ENCODE data around the gene SOX2. TPM values are rescaled to one million over a fixed set of nuclear protein-coding genes. Genes with fewer than 3 reads are reported as not detected.

The SOX2 gene
- total RNA-seq, 1 experiment from 2014 or later = 4.7 TPM

GRCh38 chr3:181724192-181724965 is 12.7 kb downstream of the SOX2 start:
- Histone ChIP-seq H3K4me1 (no peaks in the 10 kb centered on the region), H3K27me3 (no peaks in the 10 kb centered on the region), H3K27ac (no peak overlapping the region), H3K36me3 (no peaks in the 10 kb centered on the region), H3K4me3 (no peak overlapping the region), H3K9me3 (replicated peaks) (no peaks in the 10 kb centered on the region)
- DNase-seq = no peak

GRCh38 chr3:181725131-181725731 is 13.5 kb downstream of the SOX2 start:
- H3K36me3 ChIP-seq = no peaks in the 10 kb centered on the region
- no peaks in the 10 kb centered on the region for H3K9me3 ChIP-seq (replicated peaks)
- no peak overlapping the region for H3K27ac ChIP-seq
- DNase-seq = no peak
- H3K4me3 ChIP-seq = no peak overlapping the region
- no peaks in the 10 kb centered on the region for H3K27me3 ChIP-seq
- H3K4me1 ChIP-seq = peaks cover 2% of the 10 kb centered on the region; the same call in 1 of the 2 replicates

GRCh38 chr3:181725830-181726229 is 14.1 kb downstream of the SOX2 start:
- H3K27me3 ChIP-seq = no peaks in the 10 kb centered on the region
- DNase-seq = no peak
- H3K4me1 ChIP-seq = peaks cover 4% of the 10 kb centered on the region; the same call in 1 of the 2 replicates
- no peak overlapping the region for H3K27ac ChIP-seq
- H3K4me3 ChIP-seq = no peak overlapping the region
- H3K9me3 ChIP-seq (replicated peaks) = no peaks in the 10 kb centered on the region
- no peaks in the 10 kb centered on the region for H3K36me3 ChIP-seq

GRCh38 chr3:181726351-181727330 is 14.9 kb downstream of the SOX2 start:
- no peak overlapping the region for H3K4me3 ChIP-seq
- H3K36me3 ChIP-seq = no peaks in the 10 kb centered on the region
- no peak for DNase-seq
- H3K27ac ChIP-seq = no peak overlapping the region
- no peaks in the 10 kb centered on the region for H3K27me3 ChIP-seq
- no peaks in the 10 kb centered on the region for H3K9me3 ChIP-seq (replicated peaks)
- H3K4me1 ChIP-seq = peaks cover 4% of the 10 kb centered on the region; the same call in 1 of the 2 replicates

GRCh38 chr3:181727341-181728032 is 15.8 kb downstream of the SOX2 start:
- no peak overlapping the region for H3K4me3 ChIP-seq
- H3K9me3 ChIP-seq (replicated peaks) = no peaks in the 10 kb centered on the region
- no peak overlapping the region for H3K27ac ChIP-seq
- peaks cover 4% of the 10 kb centered on the region; the same call in 1 of the 2 replicates for H3K4me1 ChIP-seq
- no peaks in the 10 kb centered on the region for H3K27me3 ChIP-seq
- H3K36me3 ChIP-seq = no peaks in the 10 kb centered on the region
- no peak for DNase-seq

- DNase-seq = no peak
- no peak overlapping the region for H3K27ac ChIP-seq
Observed at GRCh38 chr3:181728470-181729340, 17.0 kb downstream of the SOX2 start.

GRCh38 chr3:181729341-181729869 is 17.7 kb downstream of the SOX2 start:
- DNase-seq = no peak
- H3K4me3 ChIP-seq = no peak overlapping the region
- no peak overlapping the region for H3K27ac ChIP-seq
- H3K36me3 ChIP-seq = no peaks in the 10 kb centered on the region
- peaks cover 4% of the 10 kb centered on the region; the same call in 1 of the 2 replicates for H3K4me1 ChIP-seq
- H3K27me3 ChIP-seq = no peaks in the 10 kb centered on the region
- no peaks in the 10 kb centered on the region for H3K9me3 ChIP-seq (replicated peaks)

More at GRCh38 chr3:181728470-181729340, 17.0 kb downstream of the SOX2 start:
- peaks cover 4% of the 10 kb centered on the region; the same call in 1 of the 2 replicates for H3K4me1 ChIP-seq
- no peaks in the 10 kb centered on the region for H3K9me3 ChIP-seq (replicated peaks)
- no peaks in the 10 kb centered on the region for H3K36me3 ChIP-seq
- H3K27me3 ChIP-seq = no peaks in the 10 kb centered on the region
- no peak overlapping the region for H3K4me3 ChIP-seq

- Histone ChIP-seq H3K4me3 (no peak overlapping the region), H3K27ac (no peak overlapping the region), H3K9me3 (replicated peaks) (no peaks in the 10 kb centered on the region), H3K4me1 (peaks cover 4% of the 10 kb centered on the region; the same call in 1 of the 2 replicates), H3K27me3 (no peaks in the 10 kb centered on the region), H3K36me3 (no peaks in the 10 kb centered on the region)
- no peak for DNase-seq
Observed at GRCh38 chr3:181730316-181730715, 18.6 kb downstream of the SOX2 start.

GRCh38 chr3:181730934-181731333 is 19.2 kb downstream of the SOX2 start:
- peaks cover 4% of the 10 kb centered on the region; the same call in 1 of the 2 replicates for H3K4me1 ChIP-seq
- no peaks in the 10 kb centered on the region for H3K27me3 ChIP-seq
- no peak overlapping the region for H3K27ac ChIP-seq
- H3K4me3 ChIP-seq = no peak overlapping the region
- no peaks in the 10 kb centered on the region for H3K9me3 ChIP-seq (replicated peaks)
- no peak for DNase-seq
- no peaks in the 10 kb centered on the region for H3K36me3 ChIP-seq

- H3K27ac ChIP-seq = no peak overlapping the region
- DNase-seq = no peak
- H3K27me3 ChIP-seq = no peaks in the 10 kb centered on the region
- H3K36me3 ChIP-seq = no peaks in the 10 kb centered on the region
- H3K9me3 ChIP-seq (replicated peaks) = no peaks in the 10 kb centered on the region
- no peaks in the 10 kb centered on the region for H3K4me1 ChIP-seq
- no peak overlapping the region for H3K4me3 ChIP-seq
Observed at GRCh38 chr3:181735911-181736310, 24.2 kb downstream of the SOX2 start.

GRCh38 chr3:181738551-181738950 is 26.8 kb downstream of the SOX2 start:
- H3K27me3 ChIP-seq = no peaks in the 10 kb centered on the region
- no peak for DNase-seq
- H3K4me3 ChIP-seq = no peak overlapping the region
- no peaks in the 10 kb centered on the region for H3K9me3 ChIP-seq (replicated peaks)
- H3K36me3 ChIP-seq = no peaks in the 10 kb centered on the region
- no peaks in the 10 kb centered on the region for H3K4me1 ChIP-seq
- no peak overlapping the region for H3K27ac ChIP-seq

- Histone ChIP-seq H3K9me3 (replicated peaks) (no peaks in the 10 kb centered on the region), H3K27ac (no peak overlapping the region), H3K36me3 (no peaks in the 10 kb centered on the region), H3K27me3 (no peaks in the 10 kb centered on the region), H3K4me3 (no peak overlapping the region), H3K4me1 (no peaks in the 10 kb centered on the region)
- DNase-seq = no peak
Observed at GRCh38 chr3:181739628-181740027, 27.9 kb downstream of the SOX2 start.

- no peak for DNase-seq
- H3K4me1 ChIP-seq = no peaks in the 10 kb centered on the region
- no peaks in the 10 kb centered on the region for H3K27me3 ChIP-seq
- H3K9me3 ChIP-seq (replicated peaks) = no peaks in the 10 kb centered on the region
- no peak overlapping the region for H3K27ac ChIP-seq
- no peak overlapping the region for H3K4me3 ChIP-seq
- no peaks in the 10 kb centered on the region for H3K36me3 ChIP-seq
Observed at GRCh38 chr3:181741417-181741816, 29.7 kb downstream of the SOX2 start.

Measured in SJCRH30 (cell line).